IPS-18c (cell line): ENCODE results near the gene FXN.
"Not testable (repeated sequence)": the region's sequence is repeated elsewhere in the genome, so short reads cannot be mapped to it uniquely, and the experiment has no call there.

Source experiments
- H3K4me3 ChIP-seq: 2 replicates; pipeline ENCODE4 v1.7.0; 2013; ENCODE audit warnings: low read depth, mild to moderate bottlenecking, low read length, moderate library complexity; ENCODE audit not compliant: insufficient read depth
- H3K9me3 ChIP-seq: one replicate; pipeline ENCODE4 v1.6.1; 2013; ENCODE audit warnings: mild to moderate bottlenecking, low read length, moderate library complexity; ENCODE audit not compliant: control insufficient read depth, insufficient read depth

FXN gene

GRCh38 chr9:69035438-69036308, at the start of gene FXN:
FXN (plus strand) TSS chr9:69035752; CDS start chr9:69035783, 31 bp downstream.
- peaks cover 3% of the 10 kb centered on the region for H3K9me3 ChIP-seq
- peak within 1 kb of the TSS; percentile 90 for H3K4me3 ChIP-seq

- not testable (repeated sequence) for H3K4me3 ChIP-seq, H3K9me3 ChIP-seq
These were observed 48.6 kb upstream of the FXN start for GRCh38 chr9:68986949-68987348.

- Histone ChIP-seq H3K9me3 (no peaks in the 10 kb centered on the region), H3K4me3 (no peak overlapping the region)
These were observed 44.1 kb upstream of the FXN start for GRCh38 chr9:68991457-68991856.

- H3K4me3 ChIP-seq: no peak overlapping the region
- no peaks in the 10 kb centered on the region for H3K9me3 ChIP-seq
These were observed 39.8 kb upstream of the FXN start for GRCh38 chr9:68995776-68996175.

- no peaks in the 10 kb centered on the region for H3K9me3 ChIP-seq
- no peak overlapping the region for H3K4me3 ChIP-seq
These were observed 39.1 kb upstream of the FXN start for GRCh38 chr9:68996462-68996861.

- H3K4me3 ChIP-seq: no peak overlapping the region
- no peaks in the 10 kb centered on the region for H3K9me3 ChIP-seq
These were observed 37.9 kb upstream of the FXN start for GRCh38 chr9:68997666-68998065.

GRCh38 chr9:68998385-68998784, 37.2 kb upstream of the FXN start:
- H3K9me3 ChIP-seq: no peaks in the 10 kb centered on the region
- H3K4me3 ChIP-seq: no peak overlapping the region

GRCh38 chr9:68998812-68999211, 36.7 kb upstream of the FXN start:
- H3K4me3 ChIP-seq: no peak overlapping the region
- no peaks in the 10 kb centered on the region for H3K9me3 ChIP-seq

- H3K9me3 ChIP-seq: no peaks in the 10 kb centered on the region
- no peak overlapping the region for H3K4me3 ChIP-seq
These were observed 36.0 kb upstream of the FXN start for GRCh38 chr9:68999393-69000105.

GRCh38 chr9:69001921-69002320, 33.6 kb upstream of the FXN start:
- Histone ChIP-seq H3K9me3 (no peaks in the 10 kb centered on the region), H3K4me3 (no peak overlapping the region)

GRCh38 chr9:69003051-69003450, 32.5 kb upstream of the FXN start:
- Histone ChIP-seq H3K9me3 (no peaks in the 10 kb centered on the region), H3K4me3 (no peak overlapping the region)

- no peaks in the 10 kb centered on the region for H3K9me3 ChIP-seq
- H3K4me3 ChIP-seq: no peak overlapping the region
These were observed 30.7 kb upstream of the FXN start for GRCh38 chr9:69004836-69005235.

GRCh38 chr9:69009708-69010107, 25.8 kb upstream of the FXN start:
- no peaks in the 10 kb centered on the region for H3K9me3 ChIP-seq
- no peak overlapping the region for H3K4me3 ChIP-seq

- no peak overlapping the region for H3K4me3 ChIP-seq
- no peaks in the 10 kb centered on the region for H3K9me3 ChIP-seq
These were observed 22.7 kb upstream of the FXN start for GRCh38 chr9:69012696-69013381.

- Histone ChIP-seq H3K4me3 (no peak overlapping the region), H3K9me3 (no peaks in the 10 kb centered on the region)
These were observed 22.2 kb upstream of the FXN start for GRCh38 chr9:69013382-69013727.

- no peak within 1 kb of the TSS for H3K4me3 ChIP-seq
- no peaks in the 10 kb centered on the region for H3K9me3 ChIP-seq
These were observed 21.5 kb upstream of the FXN start, which contains the start of gene PRKACG for GRCh38 chr9:69014013-69014412. PRKACG (minus strand) TSS chr9:69014113; CDS start chr9:69014092, 21 bp downstream.

- Histone ChIP-seq H3K9me3 (no peaks in the 10 kb centered on the region), H3K4me3 (no peak overlapping the region)
These were observed 19.1 kb upstream of the FXN start for GRCh38 chr9:69016191-69017096.
